Left kidney (tissue), 2 donors: ENCODE results near the gene GPR160. TPM values are rescaled to one million over a fixed set of nuclear protein-coding genes. Genes with fewer than 3 reads are reported as not detected.
"Not testable (repeated sequence)": the region's sequence is repeated elsewhere in the genome, so short reads cannot be mapped to it uniquely, and the experiment has no call there.

Experiments
- DNase-seq: peaks from one replicate; pipeline ENCODE4 v3.0.0-alpha.2; 2013
- polyA plus RNA-seq: library from polyadenylated mRNA; unstranded; fragments of 120-200 nt; gene quantifications from one replicate; pipeline ENCODE4 v1.2.1, GENCODE V29; 2013; ENCODE audit not compliant: insufficient read length

Gene GPR160
- polyA plus RNA-seq, 1 donor: 26.2 TPM

DNA sequence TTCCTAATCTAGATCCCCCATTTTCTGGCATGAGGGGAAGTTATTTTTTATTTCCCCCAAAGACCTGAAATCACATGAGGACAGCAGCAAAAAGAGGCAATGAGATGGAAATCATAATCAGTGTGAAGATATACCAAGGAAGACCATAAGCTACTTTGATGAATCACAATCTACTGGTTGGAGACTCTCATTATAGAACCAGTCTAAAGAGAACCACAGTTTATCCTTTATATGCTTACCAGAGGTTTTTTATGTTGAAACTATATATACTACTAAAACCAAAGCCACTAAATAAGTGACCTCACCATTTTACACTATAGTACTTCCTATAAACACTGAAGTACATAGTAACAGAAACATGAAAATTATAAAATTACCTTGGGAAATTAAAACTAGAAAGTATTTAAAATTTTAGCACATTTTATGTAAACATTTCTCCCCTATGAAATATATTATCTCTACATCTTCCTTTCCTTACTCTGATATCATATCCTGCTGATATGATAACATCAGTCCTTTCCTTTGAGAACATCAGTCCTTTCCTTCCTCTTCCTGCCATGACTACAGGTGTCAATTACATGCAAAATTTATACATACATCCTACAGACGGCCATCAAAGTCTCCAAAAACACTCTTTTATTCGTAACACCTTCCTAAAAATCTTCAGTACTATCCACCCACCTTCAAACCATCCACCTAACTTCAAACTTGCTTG, 71.9 kb downstream of the GPR160 start:
- no peak for DNase-seq

DNA sequence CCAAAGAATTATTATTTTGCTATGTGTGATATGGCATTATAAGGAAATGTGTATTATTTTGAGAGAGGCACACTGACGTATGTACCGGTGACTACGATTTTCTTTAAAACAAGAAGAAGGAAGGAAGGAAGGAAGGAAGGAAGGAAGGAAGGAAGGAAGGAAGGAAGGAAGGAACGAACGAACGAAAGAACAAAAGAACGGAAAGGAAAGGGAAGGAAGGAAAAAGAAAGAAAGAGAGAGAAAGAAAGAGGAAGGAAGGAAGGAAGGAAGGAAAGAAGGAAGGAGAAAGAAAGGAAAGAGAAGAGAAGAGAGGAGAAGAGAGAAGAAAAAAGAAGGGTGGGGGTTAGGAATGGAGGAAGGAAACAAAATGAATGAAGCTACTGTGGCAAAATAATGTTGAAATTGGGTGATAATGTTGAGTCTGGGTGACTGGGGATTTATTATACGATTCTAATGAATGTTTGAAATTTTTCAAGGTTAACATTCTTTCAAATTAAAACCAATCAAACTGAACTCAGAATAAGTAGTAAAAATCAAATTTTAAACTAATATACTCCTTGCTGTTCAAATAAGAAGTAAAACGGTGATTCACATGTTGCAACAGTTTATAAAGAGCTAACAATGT, 73.5 kb downstream of the GPR160 start:
- no peak for DNase-seq

DNA sequence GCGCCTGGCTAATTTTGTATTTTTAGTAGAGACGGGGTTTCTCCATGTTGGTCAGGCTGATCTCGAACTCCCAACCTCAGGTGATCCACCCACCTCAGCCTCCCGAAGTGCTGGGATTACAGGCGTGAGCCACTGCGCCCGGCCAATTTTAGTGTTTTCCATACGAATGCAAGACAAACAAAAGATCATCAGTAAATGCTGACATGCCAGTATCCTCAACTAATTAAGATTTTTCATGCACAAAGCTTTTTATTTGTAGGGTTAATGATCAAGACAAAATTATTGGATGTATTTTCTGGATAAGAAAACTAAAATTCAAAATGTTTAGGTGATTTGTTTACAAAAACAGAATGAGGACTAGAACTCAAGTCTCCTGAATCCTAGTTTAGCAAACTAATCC, 76.4 kb downstream of the GPR160 start:
- not testable (repeated sequence) for DNase-seq

DNA sequence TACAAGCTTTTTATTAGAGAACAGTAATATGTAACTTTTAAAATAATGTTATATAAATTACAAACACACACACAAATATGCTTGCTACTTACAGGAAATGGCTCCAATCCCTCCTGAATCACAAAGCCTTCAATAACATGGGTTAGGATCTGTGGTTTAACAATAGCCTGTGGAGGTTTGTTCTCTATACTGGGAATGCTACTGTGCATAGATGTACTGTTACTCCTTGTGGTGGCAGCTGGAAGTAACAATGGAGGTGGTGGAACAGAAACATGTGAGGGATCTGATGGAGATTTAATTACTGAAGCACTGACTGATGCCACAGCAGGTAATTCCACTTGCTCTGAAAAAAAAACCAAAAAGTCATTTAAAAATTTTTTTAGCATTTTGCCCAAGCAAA, 79.3 kb downstream of the GPR160 start:
- DNase-seq: no peak

DNA sequence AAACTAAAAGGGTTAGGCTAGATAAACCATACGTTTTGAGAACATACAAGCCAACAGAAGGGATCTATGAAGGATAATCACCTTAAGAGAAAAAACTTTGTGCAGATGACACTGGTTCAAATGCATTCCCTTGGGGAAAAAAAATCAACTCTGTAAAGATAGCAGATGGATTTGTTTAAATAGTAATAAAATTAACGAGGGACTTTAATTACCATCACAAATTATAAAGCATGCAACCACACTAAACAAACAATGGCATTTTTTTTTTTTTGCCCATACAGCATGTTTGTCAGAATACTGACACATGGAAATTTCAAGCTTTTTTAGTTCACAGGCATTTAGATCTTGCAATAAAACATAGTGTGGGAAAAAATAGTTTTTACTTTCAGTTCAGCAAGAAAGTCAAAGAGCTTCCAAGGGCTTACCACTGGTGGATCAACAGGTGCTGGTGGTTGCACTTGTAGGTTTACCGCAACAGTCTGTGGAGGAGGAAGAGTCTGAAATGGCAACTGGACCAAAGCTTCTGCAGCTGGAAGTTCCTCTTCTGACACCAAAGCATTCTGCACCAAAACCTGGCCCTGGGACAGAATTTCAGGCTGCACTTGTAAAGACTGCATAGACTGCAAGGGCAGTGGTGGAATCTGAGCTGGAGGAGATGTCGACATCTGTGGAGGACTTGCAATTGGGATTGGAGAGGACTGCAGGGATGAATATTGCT, 90.6 kb downstream of the GPR160 start:
- no peak for DNase-seq

DNA sequence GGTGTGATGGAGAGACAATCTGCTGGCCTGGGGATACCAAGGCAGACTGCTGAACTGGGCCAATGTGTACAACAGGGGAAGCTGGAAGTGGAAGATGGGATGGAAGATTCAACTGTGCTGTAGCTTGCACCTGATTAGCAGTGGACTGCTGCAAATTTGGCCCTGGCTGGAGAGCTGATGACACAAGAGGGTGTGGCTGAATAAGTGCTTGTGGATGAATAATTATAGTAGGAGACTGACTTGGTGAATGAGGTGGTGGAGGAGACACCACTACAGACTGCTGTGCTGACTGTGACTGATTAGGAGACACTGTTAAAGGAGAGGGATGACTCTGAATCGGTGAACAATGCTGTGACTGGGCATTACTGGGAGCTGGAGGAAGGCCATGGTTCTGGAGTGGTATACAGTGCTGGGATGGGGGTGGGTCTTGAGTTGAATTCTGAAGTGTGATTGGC, 91.2 kb downstream of the GPR160 start:
- DNase-seq: no peak

DNA sequence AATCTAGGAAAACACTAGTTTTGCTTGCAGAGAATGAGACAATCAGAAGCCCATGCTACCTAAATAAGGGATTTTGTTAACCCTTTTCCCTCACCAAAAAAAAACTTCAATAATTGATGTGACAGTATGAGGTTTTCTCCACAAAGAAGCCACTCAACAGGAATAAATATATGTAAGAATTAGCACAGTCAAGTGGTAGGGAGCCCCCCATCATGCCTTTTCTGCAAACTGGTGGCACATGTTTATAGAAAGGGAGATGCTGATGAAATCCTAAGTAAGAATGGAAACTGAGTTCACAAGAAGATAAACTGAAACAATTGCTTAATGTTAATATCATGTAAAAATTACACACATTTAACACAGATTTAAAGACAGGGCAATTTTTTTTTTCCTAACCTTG, 92.7 kb downstream of the GPR160 start:
- DNase-seq: no peak

DNA sequence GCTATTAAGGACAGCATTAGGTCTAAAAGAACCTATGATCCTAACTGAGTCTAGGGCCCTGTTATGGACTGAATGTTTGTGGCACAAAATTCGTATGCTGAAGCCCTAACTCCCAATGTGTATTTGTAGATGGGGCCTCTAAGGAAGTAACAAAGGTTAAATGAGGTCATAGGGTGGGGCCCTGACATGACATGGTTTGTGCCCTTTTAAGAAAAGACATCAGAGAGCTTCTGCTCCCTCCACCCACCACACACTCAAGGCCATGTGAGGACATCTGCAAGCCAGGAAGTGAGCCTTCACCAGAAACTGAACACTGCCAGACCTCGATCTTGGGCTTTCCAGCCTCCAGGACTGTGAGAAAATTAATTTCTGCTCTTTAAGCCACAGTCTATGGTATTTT, 94.5 kb downstream of the GPR160 start:
- no peak for DNase-seq

Other genes starting within 250 kb of the GPR160 start
- 0.12 TPM for gene LRRIQ4, start 225.1 kb upstream of the GPR160 start, polyA plus RNA-seq
- 18.1 TPM for gene LRRC34, start 225.1 kb upstream of the GPR160 start, polyA plus RNA-seq
- 0.38 TPM for gene LRRC31, start 168.1 kb upstream of the GPR160 start, polyA plus RNA-seq
- gene SAMD7, start 126.4 kb upstream of the GPR160 start, polyA plus RNA-seq: not detected
- gene SEC62, start 71.2 kb upstream of the GPR160 start, polyA plus RNA-seq: 199 TPM
- gene PHC3, start 143.7 kb downstream of the GPR160 start, polyA plus RNA-seq: 35.6 TPM
- gene PRKCI, start 184.4 kb downstream of the GPR160 start, polyA plus RNA-seq: 97.0 TPM